HCT116 (cell line): ENCODE data around the gene DIP2A. TPM values are rescaled to one million over a fixed set of nuclear protein-coding genes. Genes with fewer than 3 reads are reported as not detected.
"Not testable (repeated sequence)": the region's sequence is repeated elsewhere in the genome, so short reads cannot be mapped to it uniquely, and the experiment has no call there.

ENCODE experiments used
- ATAC-seq: fragments of 200-7000 bp; cut with Tn5 transposase; 2 replicates; pipeline ENCODE4 v1.9.1; 2020; ENCODE audit warnings: mild to moderate bottlenecking, moderate library complexity
- BruUV-seq: library from RNA; stranded (reverse); fragments of 400-500 nt; replicated peaks from 2 replicates; lab custom pipeline; 2021; lab: Mats Ljungman, UMichigan
- CTCF ChIA-PET: fragments of 300-600 bp; sonication (Branson Sonifier 250); formaldehyde crosslinking; loops from one replicate; lab custom pipeline; 2021; ENCODE audit warnings: antibody characterized with exemption; lab: Charles Lee
- POLR2A ChIA-PET: fragments of 300-600, 350-600 bp; sonication (Branson Sonifier 250); formaldehyde crosslinking; loops from one replicate; lab custom pipeline; 2021; ENCODE audit warnings: antibody characterized with exemption; lab: Charles Lee
- RAD21 ChIA-PET, 2 experiments: fragments of 300-600 bp; sonication (Branson Sonifier 250); formaldehyde crosslinking; loops; one replicate each; lab custom pipeline; 2023; ENCODE audit warnings: low total read pairs in 2 of 2; ENCODE audit not compliant: uncharacterized antibody in 2 of 2, unreplicated experiment in 2 of 2, low non-redundant PET in 1 of 2; lab: Charles Lee
- DNase-seq: peaks from one replicate; pipeline ENCODE4 v3.0.0-alpha.2; 2010; ENCODE audit warnings: low read depth, low spot score
- H2AFZ ChIP-seq: fragments of 200-600 bp; shearing (Covaris generic), sonication (generic); 2 replicates; pipeline ENCODE4 v1.6.1; 2017; ENCODE audit warnings: low read depth, mixed run types, mixed read lengths, antibody characterized with exemption, low read length; ENCODE audit not compliant: poor library complexity, severe bottlenecking
- H3K27ac ChIP-seq: 2 replicates; pipeline ENCODE4 v1.5.1; 2012; ENCODE audit warnings: low read depth, low read length
- H3K27me3 ChIP-seq: fragments of 200-600 bp; sonication (generic); 2 replicates; pipeline ENCODE4 v1.6.1; 2016; ENCODE audit warnings: mixed run types, low read length, mixed read lengths; ENCODE audit not compliant: insufficient read depth
- H3K36me3 ChIP-seq, 2 experiments: fragments of 200-500 bp in 1 of 2; fragments of 200-600 bp in 1 of 2; sonication (Bioruptor generic) in 1 of 2; sonication (generic) in 1 of 2; 2 replicates each; pipeline versions ENCODE4 v1.5.1 to v1.6.1; 2014 to 2016; ENCODE audit warnings: low read length in 2 of 2, inconsistent platforms in 1 of 2, mixed read lengths in 1 of 2, mixed run types in 1 of 2; ENCODE audit not compliant: insufficient read depth in 2 of 2, control insufficient read depth in 1 of 2
- H3K4me1 ChIP-seq, 2 experiments: fragments of 200-600 bp in 1 of 2; sonication (generic) in 1 of 2; 2 replicates each; pipeline versions ENCODE4 v1.5.1 to v1.6.1; 2012 to 2017; ENCODE audit warnings: low read length in 2 of 2, inconsistent platforms in 1 of 2, mild to moderate bottlenecking in 1 of 2, mixed read lengths in 1 of 2, mixed run types in 1 of 2, moderate library complexity in 1 of 2; ENCODE audit not compliant: insufficient read depth in 2 of 2, control insufficient read depth in 1 of 2
- H3K4me2 ChIP-seq: fragments of 200-600 bp; sonication (generic); 2 replicates; pipeline ENCODE4 v1.6.1; 2017; ENCODE audit warnings: mixed run types, low read length, mixed read lengths
- H3K4me3 ChIP-seq, 2 experiments: fragments of 200-600 bp in 1 of 2; sonication (generic) in 1 of 2; replicated peaks in 1 of 2; 2 replicates each; pipeline ENCODE4 v1.5.1; 2011 to 2016; ENCODE audit warnings: low read length in 2 of 2, control low read depth in 1 of 2, low read depth in 1 of 2, mild to moderate bottlenecking in 1 of 2, mixed read lengths in 1 of 2, mixed run types in 1 of 2
- H3K79me2 ChIP-seq: fragments of 200-600 bp; sonication (generic); 2 replicates; pipeline ENCODE4 v1.6.1; 2017; ENCODE audit warnings: mild to moderate bottlenecking, mixed run types, low read length, moderate library complexity, mixed read lengths; ENCODE audit not compliant: insufficient read depth
- H3K9ac ChIP-seq: fragments of 200-600 bp; sonication (generic); 2 replicates; pipeline ENCODE4 v1.6.1; 2016; ENCODE audit warnings: low read length, mixed read lengths
- H3K9me2 ChIP-seq: fragments of 200-600 bp; sonication (generic), shearing (Covaris generic); 2 replicates; pipeline ENCODE4 v1.6.1; 2017; ENCODE audit warnings: mixed run types, mild to moderate bottlenecking, moderate library complexity; ENCODE audit not compliant: insufficient read depth
- H3K9me3 ChIP-seq, 2 experiments: fragments of 200-500 bp in 1 of 2; fragments of 200-600 bp in 1 of 2; sonication (Bioruptor generic) in 1 of 2; sonication (generic) in 1 of 2; 2 replicates each; pipeline ENCODE4 v1.6.1; 2014 to 2017; ENCODE audit warnings: low read length in 2 of 2, mixed read lengths in 2 of 2, inconsistent platforms in 1 of 2, low read depth in 1 of 2, mild to moderate bottlenecking in 1 of 2, mixed run types in 1 of 2, moderate library complexity in 1 of 2; ENCODE audit not compliant: control insufficient read depth in 1 of 2, insufficient read depth in 1 of 2
- H4K20me1 ChIP-seq: fragments of 200-600 bp; sonication (generic), shearing (Covaris generic); 2 replicates; pipeline ENCODE4 v1.6.1; 2017; ENCODE audit warnings: mixed run types, mild to moderate bottlenecking, moderate library complexity; ENCODE audit not compliant: insufficient read depth
- ATF3 ChIP-seq: IDR thresholded peaks from 2 replicates; pipeline ENCODE4 v1.6.1; 2012
- CBX3 ChIP-seq: IDR thresholded peaks from 2 replicates; pipeline ENCODE4 v1.6.1; 2012; ENCODE audit warnings: low read depth
- CTCF ChIP-seq, 3 experiments: fragments of 200-600 bp in 1 of 3; sonication (generic) in 1 of 3; IDR thresholded peaks in 2 of 3; conservative IDR thresholded peaks in 1 of 3; 2 replicates each; pipeline ENCODE4 v1.5.1; 2012 to 2017; ENCODE audit warnings: low read depth in 2 of 3, low read length in 2 of 3, antibody characterized with exemption in 1 of 3, borderline replicate concordance in 1 of 3, control low read depth in 1 of 3, mild to moderate bottlenecking in 1 of 3, mixed read lengths in 1 of 3, mixed run types in 1 of 3, moderate library complexity in 1 of 3; ENCODE audit not compliant: insufficient read depth in 1 of 3
- ELF1 ChIP-seq: IDR thresholded peaks from 2 replicates; pipeline ENCODE4 v1.6.1; 2012; ENCODE audit warnings: low read depth, borderline replicate concordance
- EZH2 ChIP-seq: fragments of 200-600 bp; sonication (generic); IDR thresholded peaks from 2 replicates; pipeline ENCODE4 v1.6.1; 2017; ENCODE audit warnings: antibody characterized with exemption, mixed run types
- EZH2phosphoT487 ChIP-seq: fragments of 200-600 bp; IDR thresholded peaks from 2 replicates; pipeline ENCODE4 v1.6.1; 2018; ENCODE audit warnings: antibody characterized with exemption, borderline replicate concordance
- FOSL1 ChIP-seq: IDR thresholded peaks from 2 replicates; pipeline ENCODE4 v1.6.1; 2012; ENCODE audit warnings: low read depth
- POLR2A ChIP-seq: IDR thresholded peaks from 2 replicates; pipeline ENCODE4 v1.7.0; 2011; ENCODE audit warnings: borderline replicate concordance; ENCODE audit not compliant: insufficient read depth, insufficient read length; ENCODE audit errors: extremely low read depth
- POLR2AphosphoS5 ChIP-seq: IDR thresholded peaks from 2 replicates; pipeline ENCODE4 v1.6.1; 2011; ENCODE audit warnings: mild to moderate bottlenecking, low read depth, low read length, moderate library complexity
- RAD21 ChIP-seq: IDR thresholded peaks from 2 replicates; pipeline ENCODE4 v1.6.1; 2012; ENCODE audit warnings: low read depth, mild to moderate bottlenecking
- SRF ChIP-seq: IDR thresholded peaks from 2 replicates; pipeline ENCODE4 v1.6.1; 2012; ENCODE audit warnings: low read depth
- TCF7L2 ChIP-seq: IDR thresholded peaks from 2 replicates; pipeline ENCODE4 v1.7.0; 2011; ENCODE audit warnings: borderline replicate concordance, inconsistent platforms; ENCODE audit not compliant: insufficient read depth, insufficient read length; ENCODE audit errors: extremely low read depth
- YY1 ChIP-seq: IDR thresholded peaks from 2 replicates; pipeline ENCODE4 v1.6.1; 2011; ENCODE audit warnings: low read length, low read depth, moderate library complexity, mild to moderate bottlenecking; ENCODE audit not compliant: insufficient replicate concordance; ENCODE audit errors: extremely low read depth
- ZBTB33 ChIP-seq: IDR thresholded peaks from 2 replicates; pipeline ENCODE4 v1.6.1; 2011; ENCODE audit warnings: mild to moderate bottlenecking, low read length, moderate library complexity; ENCODE audit not compliant: insufficient replicate concordance; ENCODE audit errors: extremely low read depth
- intact Hi-C: fragments of 100-400 bp; cut with micrococcal nuclease; formaldehyde crosslinking; loops from 2 replicates; pipeline ENCODE4 v1.10.0; 2022
- total RNA-seq: library from RNA; stranded (reverse); gene quantifications from one replicate; pipeline ENCODE4 v1.2.1, GENCODE V29; 2021; ENCODE audit not compliant: unreplicated experiment

Gene DIP2A
- total RNA-seq, 1 experiment from 2014 or later, result 39.9 TPM

GRCh38 chr21:46527393-46527792 is 68.7 kb downstream of the DIP2A start:
- DNase-seq, H3K36me3 ChIP-seq, H3K27me3 ChIP-seq, H3K9me2 ChIP-seq, H3K4me3 ChIP-seq, H2AFZ ChIP-seq, H4K20me1 ChIP-seq, CTCF ChIA-PET, H3K79me2 ChIP-seq, intact Hi-C loops, H3K27ac ChIP-seq, H3K9me3 ChIP-seq, RAD21 ChIA-PET, BruUV-seq, H3K9ac ChIP-seq: not testable (repeated sequence)
- peak; percentile 32; the same call in 1 of the 2 replicates for ATAC-seq
- Histone ChIP-seq H3K4me2 (peak overlapping the region; percentile 40), H3K4me1 (peaks cover 2 to 16% of the 10 kb centered on the region in 2 experiments)
- POLR2A ChIA-PET, result interaction anchor here (1.1 kb wide), 1 partner anchor 16 kb away, joined by 4 read pairs; no protein-coding TSS in a partner anchor

- Histone ChIP-seq H3K9me2 (no peaks in the 10 kb centered on the region), H2AFZ (no peak overlapping the region), H3K36me3 (no peaks in the 10 kb centered on the region), H3K4me1 (peaks cover 2 to 16% of the 10 kb centered on the region in 2 experiments), H3K9me3 (no peaks in the 10 kb centered on the region), H3K4me2 (peak overlapping the region; percentile 40), H3K79me2 (no peaks in the 10 kb centered on the region), H3K27ac (no peak overlapping the region), H4K20me1 (no peaks in the 10 kb centered on the region), H3K9ac (no peak overlapping the region), H3K27me3 (no peaks in the 10 kb centered on the region), H3K4me3 (no peak overlapping the region)
- TF ChIP-seq FOSL1 (no peak), YY1 (no peak), EZH2 (no peak), TCF7L2 (no peak), POLR2A (no peak), POLR2AphosphoS5 (no peak), ATF3 (no peak), RAD21 (no peak), CBX3 (no peak), ZBTB33 (no peak), SRF (no peak), CTCF (IDR thresholded peaks at IDR 0.05 in 2 of 3, conservative IDR thresholded peaks at IDR 0.05 in 1 of 3; ENCODE audit: borderline replicate concordance in 1 of 3, insufficient read depth in 1 of 3, low read depth in 2 of 3, low read length in 2 of 3) (no peak), ELF1 (no peak), EZH2phosphoT487 (no peak)
- ChIA-PET RAD21 (no interaction called here), CTCF (no interaction called here), POLR2A (interaction anchor here (1.1 kb wide), 1 partner anchor 17 kb away, joined by 4 read pairs; no protein-coding TSS in a partner anchor)
- ATAC-seq (no peak), DNase-seq (no peak)
- intact Hi-C loops, result no loop called here
- no TSS peak for BruUV-seq
These were observed 69.1 kb downstream of the DIP2A start for GRCh38 chr21:46527801-46528200.
